ENCODE measurements around the gene LRP11.
"Not testable (repeated sequence)": the region's sequence is repeated elsewhere in the genome, so short reads cannot be mapped to it uniquely, and the experiment has no call there.

LRP11 gene

DNA sequence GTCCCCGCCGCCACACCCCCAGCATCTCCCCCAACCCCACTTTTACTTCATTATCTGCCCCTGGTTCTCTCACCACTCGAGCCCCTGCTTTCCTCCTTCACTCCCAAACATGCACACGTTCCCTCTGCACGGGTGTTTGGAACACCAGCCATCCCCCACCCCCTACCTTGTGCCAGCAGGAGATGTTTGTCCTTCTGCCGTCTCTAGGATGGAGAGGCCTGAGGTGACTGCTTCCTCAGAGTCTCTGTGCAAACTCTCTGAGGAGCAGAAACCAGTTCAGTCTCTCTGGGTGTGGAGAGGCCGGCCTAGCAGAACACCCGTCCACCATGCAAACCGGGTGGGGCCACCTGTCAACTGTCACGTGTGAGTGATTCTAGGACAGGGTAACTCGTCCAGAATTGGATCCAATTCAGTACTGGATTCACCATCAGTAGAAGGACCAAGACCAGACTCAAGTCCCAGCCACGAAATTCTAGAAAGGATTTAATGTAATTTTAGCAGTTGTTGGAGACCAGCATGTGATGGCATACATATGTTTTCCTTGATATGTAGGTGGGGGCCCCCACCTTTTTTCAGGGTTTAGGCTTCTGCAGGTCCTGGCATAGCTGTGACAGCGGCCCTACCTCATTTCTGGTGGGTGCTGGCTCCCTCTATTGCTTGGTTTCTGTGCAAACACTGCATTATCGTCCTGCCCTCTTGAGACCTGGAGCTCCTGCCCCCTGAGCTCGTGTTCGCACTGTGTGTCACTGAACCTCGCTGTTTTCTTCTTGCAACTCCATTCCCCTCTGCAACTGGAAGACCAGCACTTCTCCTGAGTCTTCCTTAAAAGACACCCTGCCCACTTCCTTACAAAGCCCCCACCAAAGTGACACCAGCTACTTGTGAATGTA lies 33.9 kb upstream of the LRP11 start, which contains the start of gene RAET1E:
Gene RAET1E (minus strand): TSS at position 259 of the 890 bp plus-strand sequence. CDS start 7,212 bp downstream, outside the sequence.
- DNase-seq, result no peak

- no peak for DNase-seq
These were observed 33.0 kb upstream of the LRP11 start for GRCh38 chr6:149897015-149897697.

DNA sequence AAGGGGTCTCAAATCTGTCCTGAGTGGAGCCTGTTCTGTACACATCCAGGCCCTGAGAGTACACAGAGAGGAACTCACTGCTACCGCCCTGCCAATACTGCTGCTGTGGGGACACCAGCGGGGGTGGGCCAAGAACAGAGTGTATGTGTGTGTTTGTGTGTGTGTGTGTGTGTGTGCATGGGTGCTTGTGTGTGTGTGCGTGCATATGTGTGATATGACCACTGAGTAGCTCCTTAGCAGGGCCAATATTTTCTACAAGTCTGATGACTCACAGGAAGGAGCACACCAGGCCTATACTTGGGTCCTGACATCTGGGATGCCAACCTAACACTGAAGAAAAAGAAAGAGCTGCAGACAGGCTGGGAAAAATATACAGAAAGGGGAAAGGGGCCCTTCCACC lies 32.3 kb upstream of the LRP11 start:
- DNase-seq, result no peak

- peak; percentile 10 for DNase-seq
These were observed 31.7 kb upstream of the LRP11 start for GRCh38 chr6:149895833-149896271.

DNA sequence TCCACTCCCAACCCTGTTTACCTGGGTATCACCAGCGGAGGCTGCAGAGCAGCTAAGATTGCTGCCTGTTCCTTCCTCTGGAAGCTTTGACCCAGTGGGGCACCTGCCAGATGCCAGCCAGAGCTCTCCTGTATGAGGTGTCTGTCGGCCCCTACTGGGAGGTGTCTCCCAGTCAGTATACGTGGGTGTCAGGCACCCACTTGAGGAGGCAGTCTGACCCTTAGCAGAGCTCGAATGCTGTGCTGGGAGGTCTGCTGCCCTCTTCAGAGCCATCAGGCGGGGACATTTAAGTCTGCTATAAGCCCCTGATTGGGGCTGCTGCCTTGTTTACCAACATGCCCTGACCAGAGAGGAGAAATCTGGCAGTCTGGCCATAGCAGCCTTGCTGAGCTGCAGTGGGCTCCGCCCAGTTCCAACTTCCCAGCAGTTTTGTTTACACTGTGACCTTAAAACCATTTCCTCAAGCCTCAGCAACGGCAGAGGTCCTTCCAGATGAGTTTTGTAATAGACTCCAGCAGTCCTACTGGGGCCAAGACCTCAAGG lies 31.0 kb upstream of the LRP11 start:
- DNase-seq, result no peak

- DNase-seq, result not testable (repeated sequence)
These were observed 27.7 kb upstream of the LRP11 start for GRCh38 chr6:149891864-149892263.

- DNase-seq, result no peak
These were observed 27.1 kb upstream of the LRP11 start for GRCh38 chr6:149891259-149891658.

DNA sequence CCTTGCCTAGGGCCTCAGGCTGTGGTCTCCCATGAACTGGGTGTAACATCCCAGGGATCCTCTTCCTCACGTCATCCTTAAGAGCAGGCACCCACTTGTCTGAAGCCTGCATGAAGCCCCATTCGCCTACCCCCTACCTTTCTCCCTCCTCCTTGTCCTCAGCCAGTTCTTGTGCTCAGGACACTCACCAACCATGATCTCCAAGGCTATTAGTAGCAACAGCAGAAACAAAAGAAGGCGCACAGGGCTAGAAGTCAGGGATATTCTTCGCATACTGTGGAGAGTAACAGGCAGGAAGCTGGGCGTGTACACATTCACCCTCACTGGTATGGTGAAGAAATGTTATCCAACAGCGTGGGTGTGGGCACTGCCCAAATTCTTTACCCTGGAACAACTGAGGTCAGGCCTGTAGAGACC lies 26.5 kb upstream of the LRP11 start:
- DNase-seq, result no peak

GRCh38 chr6:149889326-149889725 lies 25.2 kb upstream of the LRP11 start:
- no peak for DNase-seq

DNA sequence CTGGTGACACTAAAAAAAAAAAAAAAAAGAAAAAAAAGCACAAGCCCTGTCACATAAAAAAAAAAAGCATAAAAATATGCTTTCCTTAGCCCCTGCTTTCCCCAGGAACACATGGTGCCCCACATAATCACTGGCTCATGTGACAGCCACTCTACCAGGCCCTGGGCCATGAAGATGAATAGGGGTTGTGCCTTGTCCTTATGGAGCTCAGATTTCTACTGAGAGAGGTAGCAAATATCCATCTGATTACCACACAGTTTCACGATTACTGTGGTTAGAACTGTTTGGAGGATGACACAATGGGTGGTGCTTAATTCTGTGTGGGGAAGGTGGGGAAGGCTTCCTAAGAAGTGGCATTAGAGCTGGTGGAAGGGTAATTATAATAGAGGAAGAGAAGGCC lies 24.5 kb upstream of the LRP11 start:
- no peak for DNase-seq

DNA sequence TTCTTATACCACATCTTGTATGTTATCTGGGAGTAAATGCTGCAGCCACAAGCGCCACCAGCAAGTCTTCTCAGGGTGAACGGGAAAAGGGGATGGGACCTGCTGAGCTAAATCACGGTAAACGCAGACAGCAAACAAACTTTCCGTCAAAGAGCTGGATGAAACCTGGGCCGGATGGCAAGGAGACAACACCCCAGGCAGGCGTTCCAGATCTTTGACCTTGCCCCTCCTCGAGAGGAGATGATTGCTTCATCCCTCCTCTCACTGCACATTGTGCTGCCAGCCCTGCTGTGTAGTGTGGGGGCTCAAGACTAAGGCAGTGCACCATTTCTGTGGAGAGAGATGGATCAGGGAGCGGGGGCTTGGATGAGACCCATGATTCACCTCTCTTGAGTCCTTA lies 23.9 kb upstream of the LRP11 start:
- DNase-seq, result no peak

GRCh38 chr6:149887343-149887742 lies 23.2 kb upstream of the LRP11 start:
- DNase-seq, result no peak

- DNase-seq, result no peak
These were observed 21.7 kb upstream of the LRP11 start for GRCh38 chr6:149885888-149886287.

GRCh38 chr6:149884617-149885016 lies 20.5 kb upstream of the LRP11 start:
- DNase-seq, result no peak

DNA sequence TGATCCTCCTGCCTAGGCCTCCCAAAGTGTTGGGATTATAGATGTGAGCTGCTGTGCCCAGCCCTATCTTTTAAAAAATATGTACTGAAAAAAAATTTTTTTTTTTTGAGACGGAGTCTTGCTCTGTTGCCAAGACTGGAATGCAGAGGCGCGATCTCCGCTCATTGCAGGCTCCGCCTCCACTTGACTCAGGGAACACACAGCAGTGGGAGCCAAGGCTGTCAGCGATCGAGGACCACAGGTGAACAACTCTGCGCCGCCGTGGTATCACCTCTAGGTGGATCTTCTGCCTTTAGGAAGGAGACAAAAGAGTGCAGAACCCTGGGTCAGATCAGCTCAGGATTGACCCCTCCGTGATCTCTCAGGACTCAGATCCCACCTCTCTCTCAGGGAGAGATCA lies 20.1 kb upstream of the LRP11 start:
- no peak for DNase-seq

- DNase-seq, result no peak
These were observed 17.7 kb upstream of the LRP11 start for GRCh38 chr6:149881860-149882259.

DNA sequence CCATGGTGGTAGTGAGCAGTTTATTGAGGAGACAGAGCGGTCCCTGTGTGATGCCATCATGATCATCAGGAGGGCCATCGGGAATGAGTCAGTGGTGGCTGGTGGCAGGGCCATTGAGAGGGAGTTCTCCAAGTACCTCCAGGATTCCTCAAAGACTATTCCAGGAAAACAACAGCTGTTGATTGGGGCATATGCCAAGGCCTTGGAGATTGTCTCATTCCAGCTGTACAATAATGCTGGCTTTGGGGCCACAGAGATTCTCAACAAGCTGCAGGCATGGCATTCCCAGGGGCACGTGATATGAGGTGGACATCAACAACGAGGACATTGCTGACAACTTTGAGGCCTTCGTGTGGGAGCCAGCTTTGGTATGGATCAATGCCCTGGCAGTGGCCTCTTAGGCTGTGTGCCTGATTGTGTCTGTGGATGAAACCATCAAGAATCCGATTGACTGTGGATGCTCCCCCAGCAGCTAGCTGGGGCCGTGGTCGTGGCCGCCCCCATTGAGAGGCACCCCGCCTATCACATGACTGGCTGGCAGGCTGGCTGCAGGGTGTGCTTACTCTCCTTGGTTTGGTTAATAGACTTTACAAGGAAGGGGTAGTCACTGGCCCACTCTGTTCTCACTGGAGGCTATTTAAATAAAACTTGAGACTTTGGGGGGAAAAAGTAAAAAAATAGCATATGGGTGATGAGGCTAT lies 17.1 kb upstream of the LRP11 start:
- DNase-seq, result no peak

DNA sequence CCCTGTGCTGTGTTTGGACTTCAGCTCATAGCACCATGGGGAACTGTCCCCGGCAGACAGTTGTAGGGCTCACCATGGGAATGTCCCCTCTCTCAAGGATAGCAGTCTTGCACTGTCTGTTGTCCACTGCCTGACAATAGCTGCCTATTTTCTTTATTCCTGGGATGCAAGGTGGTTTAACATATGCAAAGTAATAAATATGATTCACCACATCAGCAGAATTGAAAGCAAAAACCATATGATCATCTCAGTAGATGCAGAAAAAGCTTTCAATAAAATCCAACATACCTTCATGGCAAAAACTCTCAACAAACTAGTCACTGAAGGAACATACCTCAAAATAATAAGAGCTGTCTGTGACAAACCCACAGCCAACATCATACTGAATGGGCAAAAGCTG lies 13.5 kb upstream of the LRP11 start:
- DNase-seq, result no peak

GRCh38 chr6:149876241-149876933 lies 12.2 kb upstream of the LRP11 start:
- DNase-seq, result no peak

DNA sequence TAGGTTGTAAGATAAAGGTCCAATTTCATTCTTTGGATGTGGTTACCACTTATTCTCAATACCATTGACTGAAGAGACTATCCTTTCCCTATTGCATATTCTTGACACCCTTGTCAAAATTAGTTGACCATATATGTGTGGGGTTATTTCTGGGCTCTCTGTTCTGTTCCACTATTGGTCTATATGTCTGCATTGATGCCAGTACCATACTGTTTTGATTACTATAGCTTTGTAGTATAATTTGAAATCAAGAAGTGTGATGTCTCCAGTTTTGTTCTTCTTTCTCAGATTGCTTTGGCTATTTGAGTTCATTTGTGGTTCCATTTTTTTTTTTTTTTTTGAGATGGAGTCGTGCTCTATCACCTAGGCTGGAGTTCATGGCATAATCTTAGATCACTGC lies 8.1 kb upstream of the LRP11 start:
- no peak for DNase-seq

DNA sequence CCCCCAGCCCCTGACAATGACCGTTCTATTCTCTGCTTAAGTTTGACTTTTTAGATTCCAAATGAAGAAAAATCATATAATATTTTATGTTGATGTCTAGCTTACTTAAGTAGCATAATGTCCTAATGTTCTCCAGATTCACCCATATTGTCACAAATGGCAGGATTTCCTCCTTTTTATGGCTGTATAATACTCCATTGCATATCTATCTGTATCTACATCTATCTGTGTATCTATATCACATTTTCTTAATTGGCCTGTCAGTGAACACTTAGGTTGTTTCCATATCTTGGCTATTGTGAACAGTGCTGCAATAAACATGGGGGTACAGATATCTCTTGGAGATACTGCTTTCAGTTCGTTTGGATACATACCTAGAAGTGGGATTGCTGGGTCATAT lies 7.0 kb upstream of the LRP11 start:
- DNase-seq, result no peak

- no peak for DNase-seq
These were observed 5.2 kb upstream of the LRP11 start for GRCh38 chr6:149869275-149869892.
